K562 (cell line): ENCODE results near the gene BCL2L12. TPM values are rescaled to one million over a fixed set of nuclear protein-coding genes. Genes with fewer than 3 reads are reported as not detected.

Experiments
- NCOA2 ChIP-seq, 2 experiments: fragments of 450-650 bp; IDR thresholded peaks; 2 replicates each; pipeline ENCODE4 v1.6.1; 2018; ENCODE audit warnings: mild to moderate bottlenecking in 2 of 2, moderate library complexity in 1 of 2; ENCODE audit not compliant: partially characterized antibody in 2 of 2
- RBM17 ChIP-seq: fragments of 200-400 bp; formaldehyde crosslinking; IDR thresholded peaks from 2 replicates; pipeline ENCODE4 v1.6.1; 2017; ENCODE audit warnings: low read depth, mild to moderate bottlenecking, low read length, borderline replicate concordance
- SRSF9 ChIP-seq: fragments of 200-400 bp; formaldehyde crosslinking; IDR thresholded peaks from 2 replicates; pipeline ENCODE4 v1.6.1; 2017; ENCODE audit warnings: low read depth, low read length, borderline replicate concordance
- ZNF232 ChIP-seq: sonication (generic); formaldehyde crosslinking; IDR thresholded peaks from 2 replicates; pipeline ENCODE4 v1.8.0; 2022; ENCODE audit warnings: mild to moderate bottlenecking, missing genetic modification reagents
- ZNF764 ChIP-seq: fragments of 250-450 bp; sonication (Bioruptor Pico); IDR thresholded peaks from 2 replicates; pipeline ENCODE4 v1.4.0; 2020; ENCODE audit warnings: low read depth, mild to moderate bottlenecking, moderate library complexity
- polyA plus RNA-seq, 8 experiments: library from polyadenylated mRNA; depleted of rRNA in 4 of 8; stranded (reverse) in 5 of 8; unstranded in 3 of 8; fragments of >200 nt; fragmentation: Nextera tagmentation in 2 of 8; fragmentation: Illumina TruSeq in 1 of 8; extraction: Ambion mirVana in 2 of 8; extraction: Trizol in 1 of 8; gene quantifications; 2 replicates each; pipeline versions ENCODE4 v1.2.1 to v1.2.3, GENCODE V29; 2011 to 2014; ENCODE audit warnings: inconsistent platforms in 1 of 8, missing spikeins in 1 of 8
- total RNA-seq, 7 experiments: library from RNA; depleted of rRNA in 6 of 7; stranded (reverse); fragments of >200 nt in 6 of 7; fragmentation: Illumina TruSeq in 2 of 7; extraction: Trizol in 2 of 7; gene quantifications; 2 replicates each; pipeline versions ENCODE4 v1.2.1 to v1.2.3, GENCODE V29; 2011 to 2021; ENCODE audit warnings: low replicate concordance in 1 of 7
- TF ChIP-seq, protein P1 (sequence below), 2 experiments: fragments of 200-800 bp in 1 of 2; sonication (Bioruptor generic) in 1 of 2; sonication (generic) in 1 of 2; formaldehyde crosslinking in 1 of 2; IDR thresholded peaks in 1 of 2; conservative IDR thresholded peaks in 1 of 2; 2 replicates each; pipeline versions ENCODE4 v1.5.0 to v1.6.1; 2016 to 2020; ENCODE audit warnings: missing compliant biosample characterization in 1 of 2, missing genetic modification characterization in 1 of 2, missing genetic modification reagents in 1 of 2
- TF ChIP-seq, protein P2 (sequence below): fragments of 250-450 bp; sonication (Bioruptor Pico); IDR thresholded peaks from 2 replicates; pipeline ENCODE4 v1.5.0; 2021
- TF ChIP-seq, protein P3 (sequence below), 2 experiments: fragments of 450-650 bp; IDR thresholded peaks; 2 replicates each; pipeline ENCODE4 v1.6.1; 2016; ENCODE audit warnings: mild to moderate bottlenecking in 2 of 2, borderline replicate concordance in 1 of 2, low read depth in 1 of 2, moderate library complexity in 1 of 2
- TF ChIP-seq, protein P4 (sequence below): fragments of 250-450 bp; sonication (Bioruptor Pico); IDR thresholded peaks from 2 replicates; pipeline ENCODE4 v1.4.0; 2020

Gene BCL2L12
- total and polyA plus RNA-seq, 9 of the 15 experiments (the other 6 are each of a cell fraction or from before 2014, with no cell fraction given) = 7.4 to 263 (median 81.2) TPM

DNA sequence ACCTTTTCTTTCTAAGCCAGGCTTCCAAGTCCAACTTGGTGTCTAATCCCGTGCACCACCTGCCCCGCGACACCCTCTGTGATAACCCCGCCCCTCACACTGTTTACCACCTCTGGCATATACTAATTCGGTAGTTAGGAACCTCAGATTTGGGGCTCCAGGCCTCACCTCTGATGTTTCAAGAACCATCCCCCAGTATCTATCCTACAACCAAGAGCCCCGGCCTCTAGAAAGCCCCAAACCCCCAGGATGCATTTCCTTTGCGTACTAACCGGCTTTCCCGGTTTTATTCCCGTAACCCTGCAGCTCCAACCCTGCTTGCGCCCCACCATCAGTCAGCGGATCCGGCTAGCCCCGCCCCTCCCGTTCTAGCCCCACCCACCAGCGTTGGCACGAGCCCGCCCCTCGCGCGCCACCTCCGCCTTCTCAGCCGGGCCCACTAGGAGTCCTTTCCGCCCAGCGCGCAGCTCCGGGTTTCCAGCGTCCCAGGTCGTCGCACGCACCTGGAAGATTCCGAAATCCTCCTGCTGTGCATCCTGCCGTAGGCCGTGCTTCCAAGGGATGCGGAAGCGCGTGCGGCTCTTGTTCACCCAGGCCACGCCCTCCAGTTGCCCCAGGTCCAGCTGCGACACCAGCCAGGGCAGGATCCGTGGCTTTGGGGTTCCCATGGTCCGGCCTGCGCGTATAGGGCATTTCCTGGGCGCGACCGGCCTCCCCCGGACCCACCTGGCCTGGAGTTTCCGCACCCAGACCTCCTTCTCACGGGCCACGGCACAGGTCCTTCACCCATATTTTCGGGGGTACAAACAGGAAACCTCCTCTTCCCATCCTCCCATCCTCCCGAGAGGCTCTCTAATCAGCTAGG lies 1.3 kb upstream of the BCL2L12 start (continued):
- TF ChIP-seq, protein P1, sequence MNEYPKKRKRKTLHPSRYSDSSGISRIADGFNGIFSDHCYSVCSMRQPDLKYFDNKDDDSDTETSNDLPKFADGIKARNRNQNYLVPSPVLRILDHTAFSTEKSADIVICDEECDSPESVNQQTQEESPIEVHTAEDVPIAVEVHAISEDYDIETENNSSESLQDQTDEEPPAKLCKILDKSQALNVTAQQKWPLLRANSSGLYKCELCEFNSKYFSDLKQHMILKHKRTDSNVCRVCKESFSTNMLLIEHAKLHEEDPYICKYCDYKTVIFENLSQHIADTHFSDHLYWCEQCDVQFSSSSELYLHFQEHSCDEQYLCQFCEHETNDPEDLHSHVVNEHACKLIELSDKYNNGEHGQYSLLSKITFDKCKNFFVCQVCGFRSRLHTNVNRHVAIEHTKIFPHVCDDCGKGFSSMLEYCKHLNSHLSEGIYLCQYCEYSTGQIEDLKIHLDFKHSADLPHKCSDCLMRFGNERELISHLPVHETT (CRISPR knock-in tag; conservative IDR thresholded peaks at IDR 0.05 in 1 of 2, IDR thresholded peaks at IDR 0.05 in 1 of 2) = no peak
- TF ChIP-seq, protein P2, sequence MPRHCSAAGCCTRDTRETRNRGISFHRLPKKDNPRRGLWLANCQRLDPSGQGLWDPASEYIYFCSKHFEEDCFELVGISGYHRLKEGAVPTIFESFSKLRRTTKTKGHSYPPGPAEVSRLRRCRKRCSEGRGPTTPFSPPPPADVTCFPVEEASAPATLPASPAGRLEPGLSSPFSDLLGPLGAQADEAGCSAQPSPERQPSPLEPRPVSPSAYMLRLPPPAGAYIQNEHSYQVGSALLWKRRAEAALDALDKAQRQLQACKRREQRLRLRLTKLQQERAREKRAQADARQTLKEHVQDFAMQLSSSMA = no peak
- TF ChIP-seq ZNF232 (CRISPR knock-in tag) (peak; percentile 63; the same call in 1 of the 2 replicates), SRSF9 (no peak), RBM17 (no peak), ZNF764 (CRISPR knock-in tag) (no peak), NCOA2 (IDR thresholded peaks at IDR 0.05; ENCODE audit: partially characterized antibody in 2 of 2) (no peak)
- TF ChIP-seq, protein P3, sequence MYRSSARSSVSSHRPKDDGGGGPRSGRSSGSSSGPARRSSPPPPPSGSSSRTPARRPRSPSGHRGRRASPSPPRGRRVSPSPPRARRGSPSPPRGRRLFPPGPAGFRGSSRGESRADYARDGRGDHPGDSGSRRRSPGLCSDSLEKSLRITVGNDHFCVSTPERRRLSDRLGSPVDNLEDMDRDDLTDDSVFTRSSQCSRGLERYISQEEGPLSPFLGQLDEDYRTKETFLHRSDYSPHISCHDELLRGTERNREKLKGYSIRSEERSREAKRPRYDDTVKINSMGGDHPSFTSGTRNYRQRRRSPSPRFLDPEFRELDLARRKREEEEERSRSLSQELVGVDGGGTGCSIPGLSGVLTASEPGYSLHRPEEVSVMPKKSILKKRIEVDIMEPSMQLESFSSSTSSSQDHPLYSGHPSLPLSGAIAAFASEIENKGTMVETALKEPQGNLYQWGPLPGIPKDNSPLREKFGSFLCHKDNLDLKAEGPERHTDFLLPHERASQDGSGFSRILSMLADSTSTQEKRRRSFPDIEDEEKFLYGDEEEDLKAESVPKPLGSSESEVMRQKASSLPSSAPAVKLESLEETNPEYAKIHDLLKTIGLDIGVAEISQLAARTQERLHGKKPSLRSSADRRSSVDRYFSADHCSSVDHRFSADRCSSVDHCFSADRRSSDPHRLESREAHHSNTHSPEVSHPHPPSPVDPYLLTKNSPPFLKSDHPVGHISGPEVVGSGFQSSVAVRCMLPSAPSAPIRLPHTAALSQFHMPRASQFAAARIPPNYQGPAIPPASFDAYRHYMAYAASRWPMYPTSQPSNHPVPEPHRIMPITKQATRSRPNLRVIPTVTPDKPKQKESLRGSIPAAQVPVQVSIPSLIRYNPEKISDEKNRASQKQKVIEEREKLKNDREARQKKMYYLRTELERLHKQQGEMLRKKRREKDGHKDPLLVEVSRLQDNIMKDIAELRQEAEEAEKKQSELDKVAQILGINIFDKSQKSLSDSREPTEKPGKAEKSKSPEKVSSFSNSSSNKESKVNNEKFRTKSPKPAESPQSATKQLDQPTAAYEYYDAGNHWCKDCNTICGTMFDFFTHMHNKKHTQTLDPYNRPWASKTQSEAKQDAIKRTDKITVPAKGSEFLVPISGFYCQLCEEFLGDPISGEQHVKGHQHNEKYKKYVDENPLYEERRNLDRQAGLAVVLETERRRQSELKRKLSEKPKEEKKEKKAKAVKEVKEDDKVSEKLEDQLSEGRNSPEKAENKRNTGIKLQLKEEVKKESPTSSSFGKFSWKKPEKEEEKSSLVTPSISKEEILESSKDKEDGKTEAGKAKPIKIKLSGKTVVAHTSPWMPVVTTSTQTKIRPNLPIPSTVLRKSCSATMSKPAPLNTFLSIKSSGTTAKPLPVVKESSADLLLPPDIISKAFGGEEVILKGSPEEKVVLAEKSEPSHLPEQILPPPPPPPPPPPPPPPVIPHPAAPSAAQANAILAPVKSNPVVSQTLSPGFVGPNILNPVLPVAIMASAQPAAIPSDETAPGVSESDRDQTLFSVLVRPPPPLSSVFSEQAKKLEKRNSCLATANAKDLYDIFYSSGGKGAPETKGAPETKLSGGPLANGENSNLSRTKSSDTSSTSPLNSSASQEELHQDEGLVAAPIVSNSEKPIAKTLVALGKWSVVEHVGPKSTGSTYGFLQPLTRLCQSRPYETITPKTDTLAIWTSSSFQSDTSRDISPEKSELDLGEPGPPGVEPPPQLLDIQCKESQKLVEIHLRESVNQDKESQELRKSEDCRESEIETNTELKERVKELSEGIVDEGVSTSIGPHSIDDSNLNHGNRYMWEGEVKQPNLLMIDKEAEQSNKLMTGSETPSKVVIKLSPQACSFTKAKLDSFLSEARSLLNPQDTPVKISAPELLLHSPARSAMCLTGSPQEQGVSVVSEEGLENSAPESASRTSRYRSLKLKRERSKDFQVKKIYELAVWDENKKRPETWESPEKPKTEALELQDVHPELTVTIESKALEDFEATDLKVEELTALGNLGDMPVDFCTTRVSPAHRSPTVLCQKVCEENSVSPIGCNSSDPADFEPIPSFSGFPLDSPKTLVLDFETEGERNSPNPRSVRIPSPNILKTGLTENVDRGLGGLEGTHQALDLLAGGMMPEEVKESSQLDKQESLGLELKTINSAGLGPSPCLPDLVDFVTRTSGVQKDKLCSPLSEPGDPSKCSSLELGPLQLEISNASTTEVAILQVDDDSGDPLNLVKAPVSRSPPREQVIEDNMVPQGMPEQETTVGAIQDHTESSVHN (IDR thresholded peaks at IDR 0.05; ENCODE audit: borderline replicate concordance in 1 of 2, low read depth in 1 of 2) = no peak
- TF ChIP-seq, protein P4, sequence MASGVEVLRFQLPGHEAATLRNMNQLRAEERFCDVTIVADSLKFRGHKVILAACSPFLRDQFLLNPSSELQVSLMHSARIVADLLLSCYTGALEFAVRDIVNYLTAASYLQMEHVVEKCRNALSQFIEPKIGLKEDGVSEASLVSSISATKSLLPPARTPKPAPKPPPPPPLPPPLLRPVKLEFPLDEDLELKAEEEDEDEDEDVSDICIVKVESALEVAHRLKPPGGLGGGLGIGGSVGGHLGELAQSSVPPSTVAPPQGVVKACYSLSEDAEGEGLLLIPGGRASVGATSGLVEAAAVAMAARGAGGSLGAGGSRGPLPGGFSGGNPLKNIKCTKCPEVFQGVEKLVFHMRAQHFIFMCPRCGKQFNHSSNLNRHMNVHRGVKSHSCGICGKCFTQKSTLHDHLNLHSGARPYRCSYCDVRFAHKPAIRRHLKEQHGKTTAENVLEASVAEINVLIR (CRISPR knock-in tag) = no peak
